HG03439 (cell line): ENCODE data around the gene HVCN1.
A peak's percentile ranks its signal among the peaks of the same experiment; 100 is the strongest.
"Not testable (repeated sequence)": the region's sequence is repeated elsewhere in the genome, so short reads cannot be mapped to it uniquely, and the experiment has no call there.

Experiments used
- ATAC-seq: cut with Tn5 transposase; IDR thresholded peaks from one replicate; pipeline ENCODE4 v1.9.1; 2021; ENCODE audit warnings: mild to moderate bottlenecking, moderate library complexity; ENCODE audit not compliant: unreplicated experiment

The HVCN1 gene, protein sequence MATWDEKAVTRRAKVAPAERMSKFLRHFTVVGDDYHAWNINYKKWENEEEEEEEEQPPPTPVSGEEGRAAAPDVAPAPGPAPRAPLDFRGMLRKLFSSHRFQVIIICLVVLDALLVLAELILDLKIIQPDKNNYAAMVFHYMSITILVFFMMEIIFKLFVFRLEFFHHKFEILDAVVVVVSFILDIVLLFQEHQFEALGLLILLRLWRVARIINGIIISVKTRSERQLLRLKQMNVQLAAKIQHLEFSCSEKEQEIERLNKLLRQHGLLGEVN

DNA sequence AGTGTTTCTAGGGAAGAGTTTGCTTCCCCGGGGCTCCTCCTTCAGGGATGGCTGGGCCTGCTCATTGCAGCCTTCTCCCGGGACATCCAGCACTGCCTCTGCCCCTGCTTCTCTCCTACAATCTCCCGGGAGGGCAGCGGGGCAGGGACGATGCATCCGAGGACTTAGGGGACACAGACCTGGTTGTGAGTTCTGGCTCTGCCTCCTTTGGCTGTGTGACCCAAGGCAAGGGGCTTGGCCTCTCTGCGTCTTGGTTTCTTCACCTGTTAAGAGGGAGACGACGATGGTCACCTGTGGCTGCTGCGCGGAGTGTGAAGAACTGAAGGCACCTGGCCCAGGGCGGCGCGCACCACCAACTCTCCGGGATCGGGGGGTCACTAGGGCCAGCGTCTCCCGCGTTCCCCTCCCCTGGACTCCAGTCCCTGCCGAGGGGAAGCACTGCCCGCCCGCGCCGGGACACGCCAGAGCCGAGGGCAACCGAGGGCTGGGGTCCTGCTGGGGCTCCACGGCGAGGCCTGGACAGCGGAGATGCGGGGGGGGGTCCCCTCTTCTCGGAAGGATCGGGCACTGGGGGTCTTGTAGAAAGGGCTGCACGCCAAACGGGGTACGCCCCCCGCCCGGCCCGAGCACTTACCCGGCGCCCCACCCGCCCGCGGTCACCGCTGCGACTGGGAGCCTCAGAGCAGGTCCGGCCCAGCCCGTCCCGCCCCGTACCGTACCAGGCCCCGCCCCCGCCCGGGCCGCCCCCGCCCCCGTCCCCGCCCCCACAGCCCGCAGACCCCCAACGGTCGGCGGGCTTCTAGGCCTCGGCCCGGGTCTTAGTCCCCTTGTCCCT lies at the start of gene HVCN1:
HVCN1 (minus strand) TSS at position 670 of the 835 bp plus-strand sequence. CDS start 5,870 bp downstream, outside the sequence.
- peak; percentile 17 for ATAC-seq

DNA sequence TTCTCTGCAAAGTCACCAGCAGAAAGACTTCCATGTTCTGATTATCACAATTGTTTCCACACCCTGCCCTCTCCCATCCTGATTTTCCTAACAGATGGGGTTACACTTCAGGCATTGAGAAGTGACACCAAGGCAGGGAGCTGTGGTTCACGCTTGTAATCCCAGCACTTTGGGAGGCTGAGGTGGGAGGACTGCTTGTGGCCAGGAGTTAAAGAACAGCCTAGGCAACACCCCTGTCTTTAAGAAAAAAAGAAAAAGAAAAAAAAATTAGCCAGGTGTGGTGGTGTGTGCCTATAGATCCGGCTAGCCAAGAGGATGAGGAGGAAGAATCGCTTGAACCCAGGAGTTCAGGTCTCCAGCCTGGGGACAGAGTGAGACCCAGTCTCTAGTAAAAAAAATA lies 48.6 kb upstream of the HVCN1 start:
- ATAC-seq, result no peak

DNA sequence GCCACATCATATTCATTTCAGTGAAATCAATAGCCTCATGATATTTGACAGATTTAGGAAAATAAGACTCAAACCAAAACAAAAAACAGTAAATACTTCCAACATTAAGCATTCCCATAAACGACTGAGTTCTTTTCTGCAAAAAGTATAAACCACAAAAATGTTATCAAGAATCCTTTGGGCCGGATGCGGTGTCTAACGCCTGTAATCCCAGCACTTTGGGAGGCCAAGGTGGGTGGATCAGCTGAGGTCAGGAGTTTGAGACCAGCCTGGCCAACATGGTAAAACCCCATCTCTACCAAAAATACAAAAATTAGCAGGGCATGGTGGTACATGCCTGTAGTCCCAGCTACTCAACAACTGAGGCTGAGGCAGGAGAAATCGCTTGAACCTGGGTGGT lies 48.1 kb upstream of the HVCN1 start:
- not testable (repeated sequence) for ATAC-seq

DNA sequence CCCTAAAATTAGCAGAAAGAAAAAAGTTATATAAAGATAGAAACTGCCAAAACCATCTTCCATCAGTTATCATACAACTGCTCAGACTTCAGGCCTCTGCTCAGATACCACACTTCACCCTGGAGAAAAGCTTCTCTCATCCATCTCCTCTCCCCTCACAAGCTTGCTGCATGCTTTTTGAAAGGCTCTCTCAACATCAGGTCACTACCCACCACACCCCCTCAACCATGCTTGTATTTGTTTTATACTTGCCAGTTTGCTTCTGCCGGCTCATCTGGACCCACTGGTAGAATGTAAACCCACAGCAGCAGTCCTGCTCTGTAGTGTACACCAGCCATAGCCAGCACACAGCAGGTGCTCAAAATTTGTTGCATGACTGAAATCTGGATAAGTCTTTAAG lies 45.0 kb upstream of the HVCN1 start:
- no peak for ATAC-seq

DNA sequence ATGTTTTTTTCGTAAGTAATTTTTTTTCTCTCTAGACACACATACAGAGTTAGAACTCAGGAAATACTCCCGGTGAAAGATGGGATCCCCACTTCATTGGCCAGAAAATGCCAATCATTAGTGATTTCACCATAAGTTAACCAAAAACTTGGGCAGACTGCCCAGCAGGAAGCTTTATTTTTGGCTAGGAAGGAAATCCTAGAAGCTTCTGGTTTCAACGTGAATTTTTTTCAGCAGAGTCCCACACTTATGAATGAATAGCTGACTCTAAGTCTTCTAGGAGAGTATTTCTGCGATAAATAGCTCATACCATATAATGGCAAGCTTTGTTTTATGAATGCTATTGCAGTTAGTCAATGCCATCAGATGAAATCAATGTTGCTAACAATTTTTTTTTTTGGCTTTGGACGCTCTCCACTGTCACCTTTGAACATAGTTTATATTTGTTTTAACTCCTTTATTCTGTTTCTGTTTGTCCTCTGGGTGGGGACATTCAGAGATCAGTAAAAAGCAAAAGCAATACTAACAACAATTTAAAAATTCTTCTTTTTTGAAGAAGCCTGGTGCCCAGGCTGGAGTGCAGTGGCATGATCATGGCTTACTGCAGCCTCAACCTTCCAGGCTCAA lies 44.3 kb upstream of the HVCN1 start:
- no peak for ATAC-seq

DNA sequence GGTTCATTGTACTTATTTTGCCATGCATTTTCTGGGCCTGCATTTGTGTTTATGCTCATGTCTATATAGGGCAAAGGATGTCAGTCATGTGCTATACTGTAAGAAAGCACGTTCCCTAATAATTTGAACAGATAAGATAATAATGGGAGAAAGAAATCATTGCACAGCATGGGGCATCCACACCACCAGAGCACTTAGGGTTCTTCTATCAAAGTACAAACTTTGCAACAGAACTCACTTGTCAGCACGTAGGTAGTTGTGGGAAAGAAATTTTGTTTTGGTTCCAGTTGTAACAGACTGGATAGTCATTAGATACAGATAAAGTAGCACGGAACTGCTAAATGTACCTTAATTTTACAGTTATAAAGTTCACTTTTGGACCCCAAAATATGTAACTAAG lies 43.7 kb upstream of the HVCN1 start:
- ATAC-seq, result no peak

DNA sequence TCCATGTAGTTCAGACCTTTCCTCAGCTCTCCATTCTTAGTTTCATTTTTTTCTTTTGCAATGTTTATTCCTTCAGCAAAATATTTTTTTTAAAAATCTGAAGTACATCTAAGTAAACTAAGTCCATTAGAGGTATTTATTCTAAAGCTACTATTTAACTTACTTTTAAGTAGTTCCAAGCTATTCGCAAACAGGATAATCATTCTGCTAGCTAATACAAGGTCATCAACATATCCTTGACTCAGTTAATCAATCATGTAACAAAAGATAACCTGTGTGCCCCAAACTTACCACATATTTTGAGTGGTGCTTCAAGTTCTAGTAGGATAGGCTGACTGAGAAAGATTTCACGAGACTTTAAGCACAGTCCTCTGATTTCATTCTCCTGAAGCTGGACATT lies 42.6 kb upstream of the HVCN1 start:
- ATAC-seq, result no peak

DNA sequence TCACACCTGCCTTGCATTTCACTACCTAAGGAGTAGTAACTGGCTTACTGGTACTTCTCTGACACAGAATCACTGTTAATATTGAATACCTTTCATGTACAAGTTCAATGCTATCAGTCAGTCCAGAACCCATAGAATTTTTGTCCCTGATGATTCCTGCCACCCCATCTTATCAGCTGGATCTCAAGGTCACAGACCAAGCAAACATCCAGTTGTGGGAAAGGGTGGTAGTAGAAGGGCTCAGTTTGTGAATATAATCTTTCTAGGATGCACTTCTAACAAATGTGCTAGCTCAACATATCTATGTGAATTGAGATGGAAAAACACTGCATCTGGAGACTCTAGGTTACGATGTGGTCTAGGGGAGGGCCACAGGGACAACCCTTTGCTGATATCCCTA lies 39.7 kb upstream of the HVCN1 start:
- no peak for ATAC-seq

DNA sequence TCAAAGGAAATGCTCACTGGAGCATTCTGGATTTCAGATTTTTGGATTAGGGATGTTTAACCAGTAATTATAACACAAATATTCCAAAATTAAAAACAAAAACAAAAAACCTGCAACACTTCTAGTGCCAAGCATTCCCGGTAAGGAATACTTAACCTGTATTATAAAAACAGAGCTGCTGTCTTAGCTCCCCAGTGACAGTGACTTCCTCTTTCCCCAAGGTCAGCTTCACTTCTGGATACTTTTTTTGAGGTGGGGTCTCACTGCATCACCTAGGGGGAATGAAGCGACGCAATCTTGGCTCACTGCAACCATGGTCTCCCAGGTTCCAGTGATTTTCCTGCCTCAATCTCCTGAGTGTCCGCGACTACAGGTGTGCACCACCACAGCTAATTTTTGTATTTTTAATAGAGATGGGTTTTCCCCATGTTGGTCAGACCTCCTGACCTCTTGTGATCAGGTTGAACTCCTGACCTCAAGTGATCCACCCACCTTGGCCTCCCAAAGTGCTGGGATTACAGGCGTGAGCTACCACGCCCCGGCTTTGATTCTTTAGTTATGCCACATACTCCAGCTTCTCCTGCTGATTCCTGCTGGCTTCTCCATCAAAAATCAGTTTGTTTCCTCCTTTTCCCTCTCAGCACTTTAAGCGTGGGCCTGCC lies 37.9 kb upstream of the HVCN1 start:
- no peak for ATAC-seq

DNA sequence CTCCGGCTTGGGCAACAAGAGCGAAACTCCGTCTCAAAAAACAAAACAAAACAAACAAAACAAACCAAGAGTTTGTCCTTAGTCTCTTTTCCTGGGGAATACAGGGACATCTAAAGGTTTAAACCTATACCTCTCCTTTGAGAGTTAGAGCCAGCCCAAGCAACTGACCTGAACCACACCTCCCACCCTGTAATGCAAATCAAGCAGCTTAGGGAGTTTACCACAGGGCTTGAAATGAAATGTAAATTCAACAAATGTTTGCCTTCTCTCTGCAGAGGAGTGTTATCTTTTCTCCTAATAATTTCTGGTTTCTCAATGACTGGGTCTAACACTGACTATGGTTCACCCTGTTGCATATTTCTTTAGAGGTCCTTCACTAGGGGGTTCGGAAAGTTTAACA lies 37.1 kb upstream of the HVCN1 start:
- ATAC-seq, result no peak

DNA sequence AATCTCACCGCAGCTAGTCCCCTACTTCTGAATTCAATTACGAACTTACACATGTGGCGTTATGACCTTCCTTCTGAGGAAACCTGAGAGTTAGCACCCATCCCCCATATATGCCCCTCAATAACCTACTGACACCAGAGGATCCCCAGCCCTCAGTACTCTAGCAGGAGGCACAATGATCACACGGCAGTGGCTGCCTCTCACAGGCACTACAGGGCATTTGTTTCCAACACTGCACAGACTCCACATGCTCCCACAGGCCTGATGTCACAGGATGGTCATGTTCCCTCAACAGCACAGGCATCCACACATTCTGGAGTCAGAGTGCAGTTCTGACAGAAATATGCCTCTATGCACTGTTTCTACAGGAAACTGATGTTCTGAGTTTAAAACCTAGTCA lies 36.4 kb upstream of the HVCN1 start:
- no peak for ATAC-seq

DNA sequence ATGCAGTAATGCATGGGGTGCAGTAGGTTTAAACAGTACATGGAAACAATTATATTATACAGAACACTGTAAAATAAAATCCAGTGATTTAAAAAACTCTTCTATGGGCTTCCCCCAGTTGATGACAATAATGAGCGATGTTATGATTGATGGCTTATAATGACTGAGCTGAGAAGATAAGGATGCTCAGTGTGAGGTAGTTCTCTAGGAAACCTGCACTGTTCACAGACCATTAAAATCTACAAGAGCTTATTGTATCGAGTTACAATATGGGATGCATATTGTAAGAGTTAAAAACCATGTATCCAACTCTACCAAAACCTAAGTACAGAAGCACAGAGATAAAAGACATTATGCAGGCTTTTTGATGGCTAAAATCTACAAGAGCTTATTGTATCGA lies 34.0 kb upstream of the HVCN1 start:
- ATAC-seq, result not testable (repeated sequence)

DNA sequence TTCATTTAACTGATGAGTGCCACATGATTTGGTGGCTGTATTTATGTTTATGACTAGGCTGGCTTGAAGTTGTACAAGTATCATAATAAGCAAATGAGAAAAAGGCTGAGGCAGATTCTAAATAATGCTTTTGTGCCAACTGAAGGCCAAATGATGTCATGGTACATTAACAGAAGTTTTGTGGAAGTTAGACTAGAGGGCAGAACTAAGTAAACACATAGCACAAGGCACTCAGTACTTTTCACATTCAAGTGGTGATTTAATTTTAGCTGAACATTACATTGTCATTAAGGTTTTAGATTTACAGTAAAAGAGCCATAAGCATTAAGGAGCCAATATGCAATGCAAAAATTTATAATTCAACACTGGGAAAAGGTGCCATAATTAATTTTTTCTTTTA lies 32.7 kb upstream of the HVCN1 start:
- no peak for ATAC-seq

DNA sequence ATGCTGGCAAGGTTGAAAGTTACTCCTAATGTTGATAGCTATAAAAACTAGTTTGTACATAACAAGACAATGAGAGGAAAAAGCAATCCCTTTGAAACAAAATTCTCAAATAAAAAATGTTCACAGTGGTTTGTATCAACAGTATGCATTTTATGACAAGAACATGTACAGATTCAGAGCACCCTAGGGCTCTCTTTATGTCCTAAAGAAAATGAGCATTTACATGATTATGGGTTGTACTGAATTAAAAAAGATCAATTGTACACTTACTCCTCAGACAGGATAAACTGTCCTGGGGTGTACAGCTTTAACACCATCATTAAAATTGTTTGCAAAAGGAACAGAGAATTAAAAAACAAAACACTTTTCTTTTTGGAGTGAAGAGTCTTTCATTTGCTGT lies 31.6 kb upstream of the HVCN1 start:
- ATAC-seq, result no peak

DNA sequence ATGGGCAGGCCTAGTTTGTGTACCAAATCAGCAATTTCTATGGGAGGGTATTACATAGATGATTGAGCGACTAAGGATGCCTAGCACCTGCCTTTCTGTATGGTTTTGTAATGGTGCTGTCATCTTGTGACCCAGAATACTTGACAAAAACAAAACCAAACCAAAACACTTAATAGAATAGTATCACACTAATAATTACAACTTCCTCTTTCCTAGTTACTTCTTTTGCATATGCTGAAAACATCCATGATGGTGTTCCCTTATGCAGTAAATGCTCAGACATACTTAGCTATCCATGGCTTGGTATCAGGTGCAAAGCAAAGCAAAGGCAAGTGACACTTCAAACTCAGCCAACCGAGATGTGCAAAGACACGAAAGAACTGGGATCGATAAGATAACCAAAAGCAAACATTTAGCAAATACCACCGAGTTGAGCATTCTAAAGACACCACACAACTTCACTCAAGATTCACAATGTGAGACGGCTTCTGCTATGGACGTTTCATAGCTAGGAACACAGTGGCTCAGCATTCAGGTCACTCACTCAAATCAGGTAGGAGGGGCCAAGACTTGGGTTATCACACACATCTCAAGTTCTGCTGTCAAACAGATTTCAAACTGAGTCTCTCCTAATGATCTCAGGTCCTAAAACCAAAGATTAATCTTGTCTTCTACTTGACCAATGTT lies 29.4 kb upstream of the HVCN1 start:
- no peak for ATAC-seq

DNA sequence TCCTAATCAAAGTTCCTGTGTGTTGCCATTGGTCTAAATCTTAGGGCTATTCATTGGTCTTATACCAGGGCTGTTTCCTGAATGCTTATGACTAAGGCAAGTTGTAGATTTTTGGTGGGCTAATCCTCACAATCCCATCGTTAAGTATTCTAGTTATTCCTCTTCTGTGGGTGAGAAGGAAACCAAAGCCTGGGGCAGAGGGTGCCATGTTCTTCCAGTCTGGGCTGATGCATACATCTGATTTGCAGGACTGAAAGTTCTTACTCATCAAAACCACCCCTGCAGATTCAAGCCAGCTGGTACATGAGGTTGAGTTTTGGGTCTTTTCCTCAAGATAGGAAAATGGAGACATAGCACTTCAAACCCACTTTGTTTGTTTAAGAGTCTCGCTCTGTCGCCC lies 28.1 kb upstream of the HVCN1 start:
- no peak for ATAC-seq

DNA sequence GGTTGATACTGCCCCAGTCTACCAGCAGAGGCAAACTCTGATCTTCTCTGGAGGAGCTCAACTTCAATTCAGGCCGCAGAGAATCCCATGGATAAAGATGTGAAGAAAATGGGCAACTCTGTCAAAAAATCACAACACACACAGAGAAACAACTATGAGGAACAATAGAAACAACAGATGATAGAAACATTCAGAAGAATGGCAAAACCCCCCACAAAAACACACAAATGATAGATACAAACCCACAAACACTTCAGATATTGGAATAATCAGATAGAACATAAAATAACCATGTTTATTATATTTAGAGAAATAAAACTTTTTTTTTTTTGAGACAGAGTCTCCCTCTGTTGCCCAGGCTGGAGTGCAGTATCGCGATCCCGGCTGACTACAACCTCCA lies 20.0 kb upstream of the HVCN1 start:
- no peak for ATAC-seq

DNA sequence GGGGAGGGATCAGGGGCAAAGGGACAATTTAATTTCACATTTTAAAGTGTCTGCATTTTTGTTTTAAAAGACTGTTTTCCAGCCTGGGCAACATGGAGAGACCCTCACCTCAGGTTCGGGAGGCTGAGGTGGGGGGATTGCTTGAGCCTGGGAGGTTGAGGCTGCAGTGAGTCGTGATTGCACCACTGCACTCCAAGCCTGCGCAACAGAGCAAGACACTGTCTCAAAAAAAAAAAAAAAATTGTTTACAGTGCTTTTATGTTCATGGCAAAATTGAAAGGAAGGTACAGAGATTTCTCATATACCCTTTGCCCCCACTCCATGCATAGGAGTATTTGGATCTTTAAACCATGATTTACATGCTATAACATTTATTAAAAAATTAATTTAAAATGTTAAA lies 16.4 kb upstream of the HVCN1 start:
- ATAC-seq, result no peak

DNA sequence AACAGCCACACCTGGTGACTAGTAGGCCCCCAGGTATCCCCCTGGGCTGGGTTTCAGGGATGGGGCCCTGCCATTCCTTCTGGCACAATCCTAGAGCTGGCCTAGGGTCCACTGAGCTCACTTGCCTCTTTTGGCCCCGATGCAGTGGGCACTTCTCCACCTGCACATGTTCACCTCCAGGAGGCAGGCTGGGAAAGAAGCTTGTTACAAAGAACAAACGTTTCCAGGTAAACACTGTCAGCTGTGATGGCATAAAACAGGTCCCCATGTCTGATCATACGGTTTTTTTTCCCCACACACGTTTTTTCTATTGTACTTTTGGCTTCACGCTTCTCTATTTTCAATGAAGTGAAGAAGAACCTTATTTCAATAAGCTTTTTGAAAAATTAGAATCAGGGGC lies 15.8 kb upstream of the HVCN1 start:
- ATAC-seq, result no peak

DNA sequence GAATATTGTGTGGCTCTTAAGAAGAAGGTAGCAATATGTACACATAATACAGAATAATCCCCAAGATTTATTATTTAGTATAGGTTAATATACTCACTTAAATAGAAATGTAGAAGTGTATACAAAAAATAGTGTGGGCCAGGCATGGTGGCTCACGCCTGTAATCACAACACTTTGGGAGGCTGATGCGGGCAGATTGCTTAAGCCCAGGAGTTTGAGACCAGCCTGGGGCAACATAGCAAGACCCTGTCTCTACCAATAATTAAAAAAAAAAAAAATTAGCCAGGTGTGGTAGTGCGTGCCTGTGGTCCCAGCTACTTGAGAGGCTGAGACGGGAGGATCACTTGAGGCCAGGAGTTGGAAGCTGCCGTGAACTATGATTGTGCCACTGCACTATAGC lies 15.3 kb upstream of the HVCN1 start:
- ATAC-seq, result no peak

DNA sequence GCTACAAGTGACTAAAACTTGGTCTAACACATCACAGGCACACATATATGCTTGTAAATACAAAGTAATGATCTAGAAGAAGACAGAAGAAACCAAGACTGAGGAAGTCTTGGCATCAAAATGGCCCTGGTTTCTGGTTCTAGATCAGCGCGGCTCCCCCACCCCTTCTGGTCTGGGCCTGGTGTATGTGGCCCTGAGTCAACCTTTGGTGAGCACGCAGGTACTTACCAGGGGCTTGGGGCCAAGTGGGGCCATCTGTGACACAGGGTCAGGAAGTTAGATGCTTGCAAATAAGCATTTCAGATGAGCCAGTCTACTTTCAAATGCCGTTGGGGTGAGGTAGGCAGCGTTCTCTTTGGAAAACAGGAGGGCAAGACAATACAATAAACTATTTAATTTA lies 13.2 kb upstream of the HVCN1 start:
- no peak for ATAC-seq
